A549 (cell line): Measurements from ENCODE around the gene DSEL. TPM values are rescaled to one million over a fixed set of nuclear protein-coding genes. Genes with fewer than 3 reads are reported as not detected.

Source experiments
- ATAC-seq, 2 experiments: fragments of 200-7000 bp in 1 of 2; fragments of >200 bp in 1 of 2; cut with Nextera tagmentation in 1 of 2; cut with Tn5 transposase in 1 of 2; 3 replicates each; pipeline versions ENCODE4 v1.8.0 to v1.9.1; 2018 to 2020; ENCODE audit warnings: mild to moderate bottlenecking in 1 of 2, moderate library complexity in 1 of 2
- CTCF ChIA-PET: fragments of 300-600 bp; sonication (Branson Sonifier 250); formaldehyde crosslinking; extraction: SDS; loops from one replicate; lab custom pipeline; 2021; ENCODE audit warnings: antibody characterized with exemption, inconsistent platforms; lab: Yijun Ruan, JAX
- POLR2A ChIA-PET: fragments of 350-600 bp; formaldehyde crosslinking; extraction: SDS; loops from one replicate; lab custom pipeline; 2021; ENCODE audit warnings: antibody characterized with exemption, inconsistent platforms; lab: Yijun Ruan, JAX
- DNase-seq, 2 experiments: peaks; one replicate each; pipeline versions ENCODE4 v3.0.0 to v3.0.0-alpha.2; 2011 to 2016; ENCODE audit warnings: low read depth in 1 of 2, low spot score in 1 of 2
- FAIRE-seq: peaks from 2 replicates; lab custom pipeline; 2011; peaks lifted over from hg19 to GRCh38; lab: Jason Lieb, UNC
- H3K27ac ChIP-seq, 2 experiments: fragments of >200 bp; sonication (Bioruptor Twin); formaldehyde crosslinking; 3 replicates each; pipeline ENCODE4 v1.5.1; 2016 to 2017
- H3K4me1 ChIP-seq: fragments of >200 bp; sonication (Bioruptor Twin); formaldehyde crosslinking; 3 replicates; pipeline ENCODE4 v1.6.1; 2016
- H3K4me2 ChIP-seq: fragments of >200 bp; sonication (Bioruptor Twin); formaldehyde crosslinking; 3 replicates; pipeline ENCODE4 v1.6.1; 2016
- H3K4me3 ChIP-seq: fragments of >200 bp; sonication (Bioruptor Twin); formaldehyde crosslinking; 3 replicates; pipeline ENCODE4 v1.5.1; 2016
- H3K9me3 ChIP-seq: fragments of >200 bp; sonication (Bioruptor Twin); formaldehyde crosslinking; 3 replicates; pipeline ENCODE4 v1.6.1; 2016
- ATOH8 ChIP-seq: fragments of 250-450 bp; sonication (Bioruptor Pico); IDR thresholded peaks from 2 replicates; pipeline ENCODE4 v1.5.0; 2020; ENCODE audit warnings: low read depth, mild to moderate bottlenecking, moderate library complexity
- CBX2 ChIP-seq: fragments of 200-600 bp; sonication (generic); IDR thresholded peaks from 2 replicates; pipeline ENCODE4 v1.6.1; 2016; ENCODE audit warnings: low read depth, mild to moderate bottlenecking, borderline replicate concordance
- CBX8 ChIP-seq: fragments of 200-600 bp; sonication (generic); IDR thresholded peaks from 2 replicates; pipeline ENCODE4 v1.6.1; 2016
- CHD4 ChIP-seq: fragments of 200-600 bp; sonication (generic); IDR thresholded peaks from 2 replicates; pipeline ENCODE4 v1.6.1; 2016; ENCODE audit warnings: antibody characterized with exemption, mild to moderate bottlenecking, borderline replicate concordance
- CTCF ChIP-seq: fragments of >200 bp; sonication (Bioruptor Twin); formaldehyde crosslinking; IDR thresholded peaks from 3 replicates; pipeline ENCODE4 v1.5.1; 2016
- ELK1 ChIP-seq: fragments of 150-350 bp; IDR thresholded peaks from 2 replicates; pipeline ENCODE4 v1.6.1; 2014; ENCODE audit warnings: low read depth, mild to moderate bottlenecking, low read length
- EP300 ChIP-seq, 2 experiments: fragments of >200 bp; sonication (Bioruptor Twin); formaldehyde crosslinking; IDR thresholded peaks; 2 replicates in 1 of 2; 3 replicates in 1 of 2; pipeline ENCODE4 v1.6.1; 2016 to 2017
- ESRRA ChIP-seq: fragments of 150-350 bp; IDR thresholded peaks from 2 replicates; pipeline ENCODE4 v1.6.1; 2014; ENCODE audit warnings: mild to moderate bottlenecking, low read length, borderline replicate concordance
- GATA3 ChIP-seq: IDR thresholded peaks from 2 replicates; pipeline ENCODE4 v1.6.1; 2012; ENCODE audit warnings: borderline replicate concordance
- HES2 ChIP-seq: fragments of >200 bp; sonication (Bioruptor Twin); formaldehyde crosslinking; IDR thresholded peaks from 2 replicates; pipeline ENCODE4 v1.6.1; 2016
- HMGXB4 ChIP-seq: fragments of 250-450 bp; sonication (Bioruptor Pico); IDR thresholded peaks from 2 replicates; pipeline ENCODE4 v1.5.0; 2021; ENCODE audit warnings: mild to moderate bottlenecking, moderate library complexity, borderline replicate concordance
- JUNB ChIP-seq: fragments of >200 bp; sonication (Bioruptor Twin); formaldehyde crosslinking; IDR thresholded peaks from 2 replicates; pipeline ENCODE4 v1.6.1; 2016
- KDM1A ChIP-seq: fragments of 200-600 bp; sonication (generic); IDR thresholded peaks from 2 replicates; pipeline ENCODE4 v1.6.1; 2016; ENCODE audit warnings: low read depth, mild to moderate bottlenecking
- MAFK ChIP-seq: fragments of 450-650 bp; IDR thresholded peaks from 2 replicates; pipeline ENCODE4 v1.6.1; 2014; ENCODE audit not compliant: partially characterized antibody
- MAX ChIP-seq: IDR thresholded peaks from 2 replicates; pipeline ENCODE4 v1.6.1; 2012
- MAZ ChIP-seq: fragments of 150-350 bp; IDR thresholded peaks from 2 replicates; pipeline ENCODE4 v1.6.1; 2014; ENCODE audit warnings: antibody characterized with exemption, low read depth, low read length, borderline replicate concordance
- PHF8 ChIP-seq: fragments of 200-600 bp; sonication (generic); IDR thresholded peaks from 2 replicates; pipeline ENCODE4 v1.6.1; 2016; ENCODE audit warnings: low read depth, mild to moderate bottlenecking, antibody characterized with exemption, moderate library complexity, borderline replicate concordance
- POLR2AphosphoS2 ChIP-seq: conservative IDR thresholded peaks from 2 replicates; pipeline ENCODE4 v1.6.1; 2012; ENCODE audit warnings: low read length, improper control_type of control experiment, inconsistent platforms
- RAD21 ChIP-seq, 2 experiments: fragments of >200 bp in 1 of 2; sonication (Bioruptor Twin) in 1 of 2; formaldehyde crosslinking in 1 of 2; IDR thresholded peaks in 1 of 2; conservative IDR thresholded peaks in 1 of 2; 2 replicates in 1 of 2; 3 replicates in 1 of 2; pipeline ENCODE4 v1.6.1; 2012 to 2018; ENCODE audit warnings: inconsistent platforms in 1 of 2
- RCOR1 ChIP-seq: fragments of 150-350 bp; IDR thresholded peaks from 2 replicates; pipeline ENCODE4 v1.6.1; 2014; ENCODE audit warnings: antibody characterized with exemption, low read length, low read depth
- RFX5 ChIP-seq: fragments of 450-650 bp; IDR thresholded peaks from 2 replicates; pipeline ENCODE4 v1.7.1; 2014; ENCODE audit warnings: antibody characterized with exemption, mild to moderate bottlenecking, moderate library complexity
- RNF2 ChIP-seq: fragments of 200-600 bp; sonication (generic); IDR thresholded peaks from 2 replicates; pipeline ENCODE4 v1.6.1; 2016; ENCODE audit warnings: low read depth, mild to moderate bottlenecking, antibody characterized with exemption, moderate library complexity, borderline replicate concordance
- SMC3 ChIP-seq: fragments of >200 bp; sonication (Bioruptor Twin); formaldehyde crosslinking; IDR thresholded peaks from 3 replicates; pipeline ENCODE4 v1.6.1; 2018; ENCODE audit warnings: inconsistent platforms
- TFCP2L1 ChIP-seq: fragments of 250-450 bp; sonication (Bioruptor Pico); IDR thresholded peaks from 2 replicates; pipeline ENCODE4 v1.5.0; 2021; ENCODE audit warnings: mild to moderate bottlenecking
- USF2 ChIP-seq: fragments of 450-650 bp; IDR thresholded peaks from 2 replicates; pipeline ENCODE4 v1.6.1; 2014; ENCODE audit warnings: antibody characterized with exemption
- ZFP36 ChIP-seq: fragments of 450-650 bp; IDR thresholded peaks from 2 replicates; pipeline ENCODE4 v1.6.1; 2014; ENCODE audit warnings: borderline replicate concordance; ENCODE audit not compliant: partially characterized antibody
- WGBS: methylation state at CpG from one replicate; pipeline ENCODE4 v1.1.6; 2017; ENCODE audit errors: missing lambda C conversion rate; 5-methylcytosine and 5-hydroxymethylcytosine counted together
- polyA plus RNA-seq, 4 experiments: library from polyadenylated mRNA; depleted of rRNA in 3 of 4; stranded (reverse); fragments of >200 nt; fragmentation: RNase III in 1 of 4; extraction: RNeasy Plus Mini Kit Qiagen cat#74134 plus additional on column Dnase treatment in 1 of 4; gene quantifications; 2 replicates in 3 of 4; 3 replicates in 1 of 4; pipeline ENCODE4 v1.2.3, GENCODE V29; 2011 to 2017

Gene DSEL
- polyA plus RNA-seq, 2 of the 4 experiments (the other 2 are of a cell fraction): 0.21 to 0.34 TPM

GRCh38 chr18:67514901-67515540 is 1.5 kb downstream of the DSEL start (continued):
- TF ChIP-seq USF2: no peak

- FAIRE-seq: no peak
- 42% methylated on average over 3 of the region's 3 CpGs for WGBS
- TF ChIP-seq ELK1 (no peak), JUNB (no peak), MAX (no peak), ESRRA (no peak), KDM1A (no peak), HES2 (no peak), TFCP2L1 (CRISPR knock-in tag) (no peak), GATA3 (no peak), CBX8 (no peak), EP300 (IDR thresholded peaks at IDR 0.05) (no peak)
- TF ChIP-seq, all 56 proteins: peak for 0
- Histone ChIP-seq H3K4me1 (no peaks in the 10 kb centered on the region), H3K4me3 (no peak overlapping the region), H3K4me2 (no peak overlapping the region), H3K9me3 (no peaks in the 10 kb centered on the region), H3K27ac (no peak overlapping the region)
- ChIA-PET CTCF (interaction anchor here (1.1 to 1.3 kb wide), 2 partner anchors 11 to 1146 kb away, joined by 3 to 4 read pairs; no protein-coding TSS in a partner anchor), POLR2A (no interaction called here)
- ATAC-seq (no peak), DNase-seq (no peak)
Measured at GRCh38 chr18:67514465-67514864, 2.1 kb downstream of the DSEL start.

GRCh38 chr18:67513280-67513679 is 3.2 kb downstream of the DSEL start:
- FAIRE-seq (no peak), ATAC-seq (no peak), DNase-seq (peak; percentile 1 to 24)
- H3K4me3 ChIP-seq: no peak overlapping the region
- CTCF ChIA-PET: interaction anchor here (0.6 to 1.2 kb wide), 6 partner anchors 12 to 1146 kb away, joined by 3 to 6 read pairs (median 3); no protein-coding TSS in a partner anchor
- H3K4me1 ChIP-seq: no peaks in the 10 kb centered on the region
- POLR2A ChIA-PET: no interaction called here
- no peak overlapping the region for H3K27ac ChIP-seq
- WGBS: 6% methylated on average over 3 of the region's 3 CpGs
- no peaks in the 10 kb centered on the region for H3K9me3 ChIP-seq
- TF ChIP-seq SMC3 (peak; percentile 17; the same call in 1 of the 3 replicates), RCOR1 (no peak), RAD21 (conservative IDR thresholded peaks at IDR 0.05 in 1 of 2, IDR thresholded peaks at IDR 0.05 in 1 of 2) (peak; percentile 27 to 35; a peak in 4 of 5 replicates), MAFK (peak; percentile 73), CTCF (0 out of 3 replicates have a peak, but pooled peaks have one; percentile 9)
- H3K4me2 ChIP-seq: no peak overlapping the region

- no peak for DNase-seq
- ChIA-PET POLR2A (no interaction called here), CTCF (no interaction called here)
- H3K9me3 ChIP-seq: no peaks in the 10 kb centered on the region
- ATAC-seq: no peak
- H3K4me1 ChIP-seq: no peaks in the 10 kb centered on the region
- 49% methylated on average over 6 of the region's 6 CpGs for WGBS
- no peak overlapping the region for H3K4me3 ChIP-seq
- H3K4me2 ChIP-seq: no peak overlapping the region
- no peak overlapping the region for H3K27ac ChIP-seq
- FAIRE-seq: no peak
- TF ChIP-seq MAZ (no peak), ATOH8 (CRISPR knock-in tag) (no peak), CHD4 (no peak), ZFP36 (no peak), CBX2 (no peak), HMGXB4 (CRISPR knock-in tag) (no peak), PHF8 (no peak), RFX5 (no peak), RNF2 (no peak), POLR2AphosphoS2 (no peak)
Measured at GRCh38 chr18:67511840-67512239, 4.7 kb downstream of the DSEL start.
